Testis (tissue), 2 donors: ENCODE results near the gene PER2.

Source experiments
- CTCF ChIP-seq, 3 experiments: fragments of 450-650 bp in 2 of 3; fragments of 200-600 bp in 1 of 3; sonication (generic) in 1 of 3; IDR thresholded peaks; one replicate each; pipeline ENCODE4 v1.5.1; 2016 to 2019; ENCODE audit warnings: antibody characterized with exemption in 3 of 3, mild to moderate bottlenecking in 2 of 3, moderate library complexity in 1 of 3
- POLR2A ChIP-seq: fragments of 450-650 bp; IDR thresholded peaks from one replicate; pipeline ENCODE4 v1.6.1; 2017; ENCODE audit warnings: antibody characterized with exemption, mild to moderate bottlenecking, moderate library complexity

GRCh38 chr2:238302751-238303150, 14.3 kb upstream of the PER2 start:
- no peak for TF ChIP-seq POLR2A
- TF ChIP-seq CTCF (IDR thresholded peaks at IDR 0.05): no peak
